K562 (cell line): ENCODE data around the gene MLST8. TPM values are rescaled to one million over a fixed set of nuclear protein-coding genes. Genes with fewer than 3 reads are reported as not detected.
A peak's percentile ranks its signal among the peaks of the same experiment; 100 is the strongest.

Source experiments
- CBX5 ChIP-seq: IDR thresholded peaks from 2 replicates; pipeline ENCODE4 v1.6.1; 2014; ENCODE audit warnings: low read depth, borderline replicate concordance
- CLOCK ChIP-seq: fragments of 250-450 bp; sonication (Bioruptor Pico); IDR thresholded peaks from 2 replicates; pipeline ENCODE4 v1.4.0; 2020; ENCODE audit warnings: mild to moderate bottlenecking, moderate library complexity, borderline replicate concordance
- DIDO1 ChIP-seq: fragments of 450-650 bp; IDR thresholded peaks from 2 replicates; pipeline ENCODE4 v1.6.1; 2016; ENCODE audit warnings: low read depth, missing biosample characterization, missing genetic modification characterization
- FOXA3 ChIP-seq, 2 experiments: fragments of 450-650 bp in 1 of 2; sonication (generic) in 1 of 2; formaldehyde crosslinking; IDR thresholded peaks in 1 of 2; conservative IDR thresholded peaks in 1 of 2; 2 replicates each; pipeline versions ENCODE4 v1.4.0 to v1.8.0; 2020 to 2022; ENCODE audit warnings: mild to moderate bottlenecking in 2 of 2, missing genetic modification reagents in 1 of 2
- HDAC8 ChIP-seq: fragments of 450-650 bp; IDR thresholded peaks from 2 replicates; pipeline ENCODE4 v1.6.1; 2016; ENCODE audit warnings: mild to moderate bottlenecking, missing genetic modification characterization, moderate library complexity, missing compliant biosample characterization
- KDM4B ChIP-seq, 2 experiments: fragments of 450-650 bp in 1 of 2; sonication (generic) in 1 of 2; IDR thresholded peaks; 2 replicates each; pipeline ENCODE4 v1.6.1; 2016 to 2017; ENCODE audit warnings: borderline replicate concordance in 2 of 2, antibody characterized with exemption in 1 of 2, low read depth in 1 of 2, mild to moderate bottlenecking in 1 of 2
- MTA2 ChIP-seq: fragments of 450-650 bp; IDR thresholded peaks from 2 replicates; pipeline ENCODE4 v1.6.1; 2016; ENCODE audit warnings: low read depth
- PHB2 ChIP-seq: fragments of 450-650 bp; IDR thresholded peaks from 2 replicates; pipeline ENCODE4 v1.6.1; 2017; ENCODE audit warnings: low read depth
- POLR3A ChIP-seq: IDR thresholded peaks from 2 replicates; pipeline ENCODE4 v1.6.1; 2011; ENCODE audit warnings: borderline replicate concordance, mild to moderate bottlenecking, moderate library complexity; ENCODE audit not compliant: insufficient read length, insufficient read depth; ENCODE audit errors: extremely low read depth
- PTTG1 ChIP-seq: fragments of 450-650 bp; IDR thresholded peaks from 2 replicates; pipeline ENCODE4 v1.6.1; 2016; ENCODE audit warnings: low read depth, mild to moderate bottlenecking, missing genetic modification characterization, missing compliant biosample characterization
- SAFB ChIP-seq: fragments of 200-400 bp; formaldehyde crosslinking; IDR thresholded peaks from 2 replicates; pipeline ENCODE4 v1.6.1; 2017; ENCODE audit warnings: low read depth, low read length, borderline replicate concordance
- SREBF2 ChIP-seq: sonication (generic); formaldehyde crosslinking; IDR thresholded peaks from 2 replicates; pipeline ENCODE4 v1.4.0; 2020; ENCODE audit warnings: mild to moderate bottlenecking, missing genetic modification reagents
- SRSF9 ChIP-seq: fragments of 200-400 bp; formaldehyde crosslinking; IDR thresholded peaks from 2 replicates; pipeline ENCODE4 v1.6.1; 2017; ENCODE audit warnings: low read depth, low read length, borderline replicate concordance
- TCF7 ChIP-seq: sonication (generic); IDR thresholded peaks from 2 replicates; pipeline ENCODE4 v1.6.1; 2016; ENCODE audit warnings: antibody characterized with exemption, borderline replicate concordance
- U2AF2 ChIP-seq: fragments of 200-400 bp; formaldehyde crosslinking; optimal IDR thresholded peaks from 2 replicates; pipeline ENCODE3; 2017; ENCODE audit warnings: low read depth, mild to moderate bottlenecking, low read length
- ZNF324 ChIP-seq: fragments of 250-450 bp; sonication (Bioruptor Pico); IDR thresholded peaks from 2 replicates; pipeline ENCODE4 v1.4.0; 2020; ENCODE audit warnings: mild to moderate bottlenecking
- ZNF445 ChIP-seq: fragments of 250-450 bp; sonication (Bioruptor Pico); IDR thresholded peaks from 2 replicates; pipeline ENCODE4 v1.4.0; 2020; ENCODE audit warnings: low read depth, mild to moderate bottlenecking, moderate library complexity
- ZNF785 ChIP-seq: fragments of 250-450 bp; sonication (Bioruptor Pico); IDR thresholded peaks from 2 replicates; pipeline ENCODE4 v1.4.0; 2020; ENCODE audit warnings: mild to moderate bottlenecking
- polyA plus RNA-seq, 8 experiments: library from polyadenylated mRNA; depleted of rRNA in 4 of 8; stranded (reverse) in 5 of 8; unstranded in 3 of 8; fragments of >200 nt; fragmentation: Nextera tagmentation in 2 of 8; fragmentation: Illumina TruSeq in 1 of 8; extraction: Ambion mirVana in 2 of 8; extraction: Trizol in 1 of 8; gene quantifications; 2 replicates each; pipeline versions ENCODE4 v1.2.1 to v1.2.3, GENCODE V29; 2011 to 2014; ENCODE audit warnings: inconsistent platforms in 1 of 8, missing spikeins in 1 of 8
- total RNA-seq, 7 experiments: library from RNA; depleted of rRNA in 6 of 7; stranded (reverse); fragments of >200 nt in 6 of 7; fragmentation: Illumina TruSeq in 2 of 7; extraction: Trizol in 2 of 7; gene quantifications; 2 replicates each; pipeline versions ENCODE4 v1.2.1 to v1.2.3, GENCODE V29; 2011 to 2021; ENCODE audit warnings: low replicate concordance in 1 of 7
- TF ChIP-seq, protein P1 (sequence below): fragments of 450-650 bp; IDR thresholded peaks from 2 replicates; pipeline ENCODE4 v1.6.1; 2014; ENCODE audit warnings: low read depth, mild to moderate bottlenecking, moderate library complexity, borderline replicate concordance
- TF ChIP-seq, protein P2 (sequence below): sonication (generic); formaldehyde crosslinking; IDR thresholded peaks from 2 replicates; pipeline ENCODE4 v1.8.0; 2022; ENCODE audit warnings: mild to moderate bottlenecking, missing genetic modification reagents, borderline replicate concordance
- TF ChIP-seq, protein P3 (sequence below): fragments of 450-650 bp; formaldehyde crosslinking; IDR thresholded peaks from 2 replicates; pipeline ENCODE4 v1.4.0; 2020; ENCODE audit warnings: mild to moderate bottlenecking, moderate library complexity

MLST8 gene
- total and polyA plus RNA-seq, 9 of the 15 experiments (the other 6 are each of a cell fraction or from before 2014, with no cell fraction given) = 1.5 to 116 (median 43.3) TPM

DNA sequence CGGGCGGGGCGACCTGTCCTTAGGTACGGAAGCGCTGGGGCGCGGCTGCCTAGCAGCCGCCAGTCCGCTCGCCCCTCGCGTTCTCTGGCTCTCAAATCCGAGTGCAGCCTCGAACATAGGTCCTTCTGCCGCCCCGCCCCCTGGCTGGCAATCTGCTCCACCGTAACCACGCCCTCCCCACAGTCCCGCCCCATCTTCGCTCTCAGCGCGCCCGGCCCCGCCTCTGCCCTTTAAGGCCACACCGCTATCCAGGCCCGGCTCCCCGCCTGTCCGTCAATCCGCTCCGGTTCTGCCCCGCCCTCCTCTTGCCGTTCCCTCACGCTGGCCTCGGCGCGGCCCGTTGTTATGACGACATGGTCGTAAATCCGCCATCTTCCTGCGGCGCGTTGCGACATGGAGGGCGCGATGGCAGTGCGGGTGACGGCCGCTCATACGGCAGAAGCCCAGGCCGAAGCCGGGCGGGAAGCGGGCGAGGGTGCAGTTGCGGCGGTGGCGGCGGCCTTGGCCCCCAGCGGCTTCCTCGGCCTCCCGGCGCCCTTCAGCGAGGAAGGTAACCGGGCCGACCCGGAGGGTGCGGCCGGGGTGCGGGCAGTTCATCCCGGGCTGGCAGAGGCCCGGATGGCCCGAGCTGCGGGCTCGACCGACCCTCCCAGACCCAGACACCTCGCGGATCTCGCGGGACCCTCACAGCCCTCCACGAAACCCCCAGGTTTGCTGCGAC, 18.1 kb downstream of the MLST8 start, which contains the start of gene E4F1 (continued):
- TF ChIP-seq, protein P1, sequence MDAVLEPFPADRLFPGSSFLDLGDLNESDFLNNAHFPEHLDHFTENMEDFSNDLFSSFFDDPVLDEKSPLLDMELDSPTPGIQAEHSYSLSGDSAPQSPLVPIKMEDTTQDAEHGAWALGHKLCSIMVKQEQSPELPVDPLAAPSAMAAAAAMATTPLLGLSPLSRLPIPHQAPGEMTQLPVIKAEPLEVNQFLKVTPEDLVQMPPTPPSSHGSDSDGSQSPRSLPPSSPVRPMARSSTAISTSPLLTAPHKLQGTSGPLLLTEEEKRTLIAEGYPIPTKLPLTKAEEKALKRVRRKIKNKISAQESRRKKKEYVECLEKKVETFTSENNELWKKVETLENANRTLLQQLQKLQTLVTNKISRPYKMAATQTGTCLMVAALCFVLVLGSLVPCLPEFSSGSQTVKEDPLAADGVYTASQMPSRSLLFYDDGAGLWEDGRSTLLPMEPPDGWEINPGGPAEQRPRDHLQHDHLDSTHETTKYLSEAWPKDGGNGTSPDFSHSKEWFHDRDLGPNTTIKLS = peak; percentile 31; the same call in 1 of the 2 replicates
- TF ChIP-seq HDAC8 (no peak), PHB2 (no peak), KDM4B (IDR thresholded peaks at IDR 0.05; ENCODE audit: borderline replicate concordance in 2 of 2, low read depth in 1 of 2) (no peak), TCF7 (no peak), SRSF9 (no peak), MTA2 (no peak), SREBF2 (CRISPR knock-in tag) (no peak), ZNF785 (no peak), PTTG1 (no peak), DIDO1 (tag) (no peak), SAFB (no peak), FOXA3 (CRISPR knock-in tag; conservative IDR thresholded peaks at IDR 0.05 in 1 of 2, IDR thresholded peaks at IDR 0.05 in 1 of 2) (no peak), ZNF445 (CRISPR knock-in tag) (no peak), CBX5 (no peak), POLR3A (no peak), ZNF324 (CRISPR knock-in tag) (no peak), U2AF2 (no peak), CLOCK (no peak)
- TF ChIP-seq, protein P2, sequence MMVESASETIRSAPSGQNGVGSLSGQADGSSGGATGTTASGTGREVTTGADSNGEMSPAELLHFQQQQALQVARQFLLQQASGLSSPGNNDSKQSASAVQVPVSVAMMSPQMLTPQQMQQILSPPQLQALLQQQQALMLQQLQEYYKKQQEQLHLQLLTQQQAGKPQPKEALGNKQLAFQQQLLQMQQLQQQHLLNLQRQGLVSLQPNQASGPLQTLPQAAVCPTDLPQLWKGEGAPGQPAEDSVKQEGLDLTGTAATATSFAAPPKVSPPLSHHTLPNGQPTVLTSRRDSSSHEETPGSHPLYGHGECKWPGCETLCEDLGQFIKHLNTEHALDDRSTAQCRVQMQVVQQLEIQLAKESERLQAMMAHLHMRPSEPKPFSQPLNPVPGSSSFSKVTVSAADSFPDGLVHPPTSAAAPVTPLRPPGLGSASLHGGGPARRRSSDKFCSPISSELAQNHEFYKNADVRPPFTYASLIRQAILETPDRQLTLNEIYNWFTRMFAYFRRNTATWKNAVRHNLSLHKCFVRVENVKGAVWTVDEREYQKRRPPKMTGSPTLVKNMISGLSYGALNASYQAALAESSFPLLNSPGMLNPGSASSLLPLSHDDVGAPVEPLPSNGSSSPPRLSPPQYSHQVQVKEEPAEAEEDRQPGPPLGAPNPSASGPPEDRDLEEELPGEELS (CRISPR knock-in tag) = no peak
- TF ChIP-seq, protein P3, sequence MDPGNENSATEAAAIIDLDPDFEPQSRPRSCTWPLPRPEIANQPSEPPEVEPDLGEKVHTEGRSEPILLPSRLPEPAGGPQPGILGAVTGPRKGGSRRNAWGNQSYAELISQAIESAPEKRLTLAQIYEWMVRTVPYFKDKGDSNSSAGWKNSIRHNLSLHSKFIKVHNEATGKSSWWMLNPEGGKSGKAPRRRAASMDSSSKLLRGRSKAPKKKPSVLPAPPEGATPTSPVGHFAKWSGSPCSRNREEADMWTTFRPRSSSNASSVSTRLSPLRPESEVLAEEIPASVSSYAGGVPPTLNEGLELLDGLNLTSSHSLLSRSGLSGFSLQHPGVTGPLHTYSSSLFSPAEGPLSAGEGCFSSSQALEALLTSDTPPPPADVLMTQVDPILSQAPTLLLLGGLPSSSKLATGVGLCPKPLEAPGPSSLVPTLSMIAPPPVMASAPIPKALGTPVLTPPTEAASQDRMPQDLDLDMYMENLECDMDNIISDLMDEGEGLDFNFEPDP (CRISPR knock-in tag) = no peak
